Right atrium auricular region (tissue), 2 donors: Measurements from ENCODE around the gene LRRN4CL. TPM values are rescaled to one million over a fixed set of nuclear protein-coding genes. Genes with fewer than 3 reads are reported as not detected.

ENCODE experiments used
- DNase-seq: peaks from one replicate; pipeline ENCODE4 v3.0.0-alpha.2; 2019; ENCODE audit warnings: low spot score
- H3K27ac ChIP-seq, 2 donors: fragments of 200-600 bp; sonication (generic); 1 replicate in 1 of 2; 2 replicates in 1 of 2; pipeline ENCODE4 v1.5.1; 2016 to 2019
- H3K27me3 ChIP-seq, 2 donors: fragments of 200-600 bp; sonication (generic); one replicate each; pipeline versions ENCODE4 v1.5.1 to v1.6.0; 2017 to 2019
- H3K36me3 ChIP-seq: fragments of 200-600 bp; sonication (generic); one replicate; pipeline ENCODE4 v1.5.1; 2016
- H3K4me1 ChIP-seq, 2 donors: fragments of 200-600 bp; sonication (generic); one replicate each; pipeline versions ENCODE4 v1.5.1 to v1.6.0; 2017 to 2019
- H3K4me3 ChIP-seq, 2 donors: fragments of 200-600 bp; sonication (generic); 1 replicate in 1 of 2; 2 replicates in 1 of 2; pipeline ENCODE4 v1.5.1; 2017 to 2019; ENCODE audit warnings: mild to moderate bottlenecking in 1 of 2, moderate library complexity in 1 of 2
- H3K9me3 ChIP-seq, 2 donors: fragments of 200-600 bp; sonication (generic); one replicate each; pipeline ENCODE4 v1.5.1; 2019
- CTCF ChIP-seq, 2 donors: fragments of 200-600 bp; sonication (generic); IDR thresholded peaks; one replicate each; pipeline ENCODE4 v1.5.1; 2019; ENCODE audit warnings: antibody characterized with exemption in 2 of 2
- total RNA-seq, 2 donors: library from RNA; depleted of rRNA; stranded (reverse); fragments of >200 nt; gene quantifications; one replicate each; pipeline ENCODE4 v1.1.0, GENCODE V29; 2016

Gene LRRN4CL
- total RNA-seq, 2 donors from 2014 or later: 1.5 to 3.0 TPM

DNA sequence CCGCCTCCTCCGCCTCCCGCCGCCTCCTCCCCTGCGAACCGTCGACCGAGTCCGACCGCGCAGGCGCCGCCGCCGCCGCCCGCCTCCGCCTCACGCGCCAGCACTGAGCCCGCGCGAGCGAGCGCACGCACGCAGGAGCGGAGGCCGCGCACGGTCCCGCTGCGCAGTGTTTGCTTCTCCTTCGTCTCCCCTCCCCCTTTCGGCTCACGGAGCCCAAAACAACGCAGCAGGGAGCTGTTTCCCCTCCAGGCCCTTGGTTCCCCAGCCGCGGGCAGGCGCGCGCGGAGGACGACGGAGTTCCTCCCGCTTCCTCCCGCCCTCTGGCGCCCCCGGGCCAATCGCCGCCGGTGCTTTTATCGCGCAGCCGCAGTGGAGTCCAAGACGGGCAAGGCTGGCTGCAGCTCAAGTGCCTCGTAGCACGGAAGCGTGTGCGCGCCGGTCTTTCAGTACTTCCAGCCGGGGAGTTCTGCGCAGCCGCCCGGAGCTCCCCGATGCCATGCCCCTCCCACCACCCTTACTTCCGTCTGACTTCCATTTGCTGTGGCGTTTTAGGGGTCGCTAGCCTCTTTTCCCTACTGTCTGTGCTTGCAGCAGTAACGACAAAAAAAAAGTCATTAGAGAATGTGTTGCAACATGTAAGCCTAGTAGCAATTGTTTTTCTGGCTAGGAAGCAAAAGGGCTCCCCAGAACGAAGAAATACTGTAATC lies 38.0 kb upstream of the LRRN4CL start, which contains the start of gene HNRNPUL2:
Gene HNRNPUL2, minus strand, starts transcription at position 293 of the 707 bp plus-strand sequence. CDS start 301 bp downstream, outside the sequence.
- H3K4me3 ChIP-seq: peak within 1 kb of the TSS; percentile 76 to 82
- peaks cover 21% of the 10 kb centered on the region for H3K36me3 ChIP-seq
- peak within 1 kb of the TSS; percentile 94 to 98 for H3K27ac ChIP-seq
- DNase-seq: peak; percentile 98
- H3K9me3 ChIP-seq: no peaks in the 10 kb centered on the region
- H3K27me3 ChIP-seq: no peaks in the 10 kb centered on the region
- peaks cover 0 to 54% of the 10 kb centered on the region in 2 donors for H3K4me1 ChIP-seq
- no peak for TF ChIP-seq CTCF (IDR thresholded peaks at IDR 0.05)

GRCh38 chr11:62726915-62727164 lies 37.5 kb upstream of the LRRN4CL start:
- Histone ChIP-seq H3K36me3 (peaks cover 25% of the 10 kb centered on the region), H3K4me3 (peak overlapping the region; percentile 76 to 82), H3K27ac (peak overlapping the region; percentile 94 to 98), H3K4me1 (peaks cover 0 to 54% of the 10 kb centered on the region in 2 donors), H3K9me3 (no peaks in the 10 kb centered on the region), H3K27me3 (no peaks in the 10 kb centered on the region)
- no peak for TF ChIP-seq CTCF (IDR thresholded peaks at IDR 0.05)
- DNase-seq: no peak

- no peaks in the 10 kb centered on the region for H3K27me3 ChIP-seq
- H3K4me3 ChIP-seq: peak overlapping the region; percentile 76 to 82
- peaks cover 30% of the 10 kb centered on the region for H3K36me3 ChIP-seq
- H3K4me1 ChIP-seq: peaks cover 0 to 51% of the 10 kb centered on the region in 2 donors
- DNase-seq: no peak
- peak overlapping the region; percentile 94 to 98 for H3K27ac ChIP-seq
- H3K9me3 ChIP-seq: no peaks in the 10 kb centered on the region
- no peak for TF ChIP-seq CTCF (IDR thresholded peaks at IDR 0.05)
Observed at GRCh38 chr11:62726156-62726914, 37.0 kb upstream of the LRRN4CL start.

DNA sequence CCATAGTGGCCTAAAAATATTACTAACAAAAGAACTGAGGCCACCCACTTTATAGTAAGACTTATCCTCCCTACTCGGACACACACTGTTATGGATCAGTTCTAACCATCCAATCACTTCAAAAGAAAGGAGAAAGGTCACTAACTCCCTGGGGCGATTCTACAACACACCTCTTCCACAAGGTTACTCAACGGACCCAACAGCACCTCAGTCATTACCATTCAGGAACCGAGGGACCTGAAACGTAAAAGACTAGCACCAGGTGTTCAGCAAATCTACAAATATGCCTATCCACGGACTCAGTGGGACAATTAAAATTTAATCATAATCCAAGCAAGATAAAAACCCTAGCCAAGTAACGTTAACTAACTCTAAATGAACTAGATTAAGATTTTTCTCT lies 36.3 kb upstream of the LRRN4CL start:
- Histone ChIP-seq H3K4me1 (peaks cover 0 to 45% of the 10 kb centered on the region in 2 donors), H3K27me3 (no peaks in the 10 kb centered on the region), H3K4me3 (peak overlapping the region; percentile 76 to 82), H3K9me3 (no peaks in the 10 kb centered on the region), H3K27ac (peak overlapping the region; percentile 94 to 98), H3K36me3 (peaks cover 33% of the 10 kb centered on the region)
- no peak for TF ChIP-seq CTCF (IDR thresholded peaks at IDR 0.05)
- DNase-seq: no peak

- Histone ChIP-seq H3K4me3 (no peak overlapping the region), H3K4me1 (peaks cover 0 to 31% of the 10 kb centered on the region in 2 donors), H3K36me3 (peaks cover 47% of the 10 kb centered on the region), H3K27ac (no peak overlapping the region), H3K27me3 (no peaks in the 10 kb centered on the region), H3K9me3 (no peaks in the 10 kb centered on the region)
- TF ChIP-seq CTCF (IDR thresholded peaks at IDR 0.05): no peak
- DNase-seq: no peak
Observed at GRCh38 chr11:62724171-62724570, 34.8 kb upstream of the LRRN4CL start.
